H54 (cell line): ENCODE data around the gene MEA1.

ENCODE experiments used
- DNase-seq: peaks from one replicate; pipeline ENCODE4 v3.0.0; 2011; ENCODE audit warnings: low spot score, mixed read lengths; ENCODE audit not compliant: insufficient read length
- FAIRE-seq: peaks from 3 replicates; lab custom pipeline; 2011; peaks lifted over from hg19 to GRCh38; lab: Jason Lieb, UNC
- POLR2A ChIP-seq: IDR thresholded peaks from 2 replicates; pipeline ENCODE4 v1.6.1; 2011; ENCODE audit warnings: low read depth, mild to moderate bottlenecking, low read length

The MEA1 gene

GRCh38 chr6:43013843-43014433 lies at the start of gene MEA1, which contains the start of gene KLHDC3:
Gene MEA1 (minus strand): TSS chr6:43013946. CDS start chr6:43013813, 133 bp downstream.
Gene KLHDC3 (plus strand): TSS chr6:43014249. CDS start chr6:43017193, 2,944 bp downstream.
- peak; percentile 93 for FAIRE-seq
- peak; percentile 95 for DNase-seq
- TF ChIP-seq POLR2A, result peak; percentile 58

- FAIRE-seq, result no peak
- no peak for DNase-seq
- TF ChIP-seq POLR2A, result no peak
Measured at GRCh38 chr6:43062818-43063217, 49.1 kb upstream of the MEA1 start.

DNA sequence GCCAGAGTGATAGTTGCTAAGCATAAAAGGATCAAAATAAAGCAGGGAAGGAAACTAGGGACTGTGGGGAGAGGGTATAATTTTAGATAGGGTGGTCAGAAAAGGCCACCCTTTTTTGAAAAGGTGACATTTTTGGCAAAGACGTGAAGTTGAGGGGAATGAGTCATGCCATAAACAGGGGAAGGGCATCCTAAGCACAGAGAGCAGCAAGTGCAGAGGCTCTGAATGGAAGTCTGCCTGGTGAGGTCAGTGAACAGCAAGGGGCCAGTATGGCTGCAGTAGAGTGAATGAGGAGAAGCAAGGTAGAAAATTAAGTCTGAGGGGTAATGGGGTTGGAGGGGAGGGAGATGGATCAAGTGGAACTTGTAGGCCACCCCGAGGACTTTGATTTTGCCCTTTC lies 48.1 kb upstream of the MEA1 start:
- FAIRE-seq, result no peak
- no peak for TF ChIP-seq POLR2A
- DNase-seq, result peak; percentile 49

GRCh38 chr6:43060755-43061633 lies 47.2 kb upstream of the MEA1 start:
- no peak for FAIRE-seq
- no peak for TF ChIP-seq POLR2A
- DNase-seq, result no peak

- no peak; the same call in 1 of the 2 replicates for TF ChIP-seq POLR2A
- DNase-seq, result peak; percentile 36
- FAIRE-seq, result no peak
Measured at GRCh38 chr6:43060034-43060754, 46.4 kb upstream of the MEA1 start.

- FAIRE-seq (peak; percentile 50), DNase-seq (peak; percentile 98)
- peak; percentile 86 for TF ChIP-seq POLR2A
Measured at GRCh38 chr6:43059168-43060033, 45.7 kb upstream of the MEA1 start, which contains the start of the genes KLC4 and MRPL2. Gene KLC4 (plus strand): TSS chr6:43059631. CDS start chr6:43061336, 1,705 bp downstream. Gene MRPL2 (minus strand): TSS chr6:43059434. CDS start chr6:43059381, 53 bp downstream.

DNA sequence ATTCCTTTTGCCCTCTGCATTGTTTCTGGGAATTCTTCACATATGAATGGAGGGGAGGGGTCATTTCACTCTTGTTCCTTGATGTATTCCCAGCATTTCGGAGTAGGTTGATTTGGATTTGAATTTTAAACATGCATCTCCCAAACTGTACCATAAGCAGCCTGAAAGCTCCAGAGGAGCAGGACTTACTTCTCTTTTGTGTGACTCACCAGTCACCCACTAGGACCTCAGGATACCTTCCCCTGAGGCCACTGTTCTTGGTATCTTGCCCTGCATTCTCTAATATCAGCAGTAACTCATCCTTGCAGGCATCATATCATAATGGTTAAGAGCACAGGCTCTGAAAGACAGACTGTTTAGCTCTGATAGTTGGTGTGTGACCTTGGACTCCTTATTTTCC lies 44.8 kb upstream of the MEA1 start:
- DNase-seq, result no peak
- no peak for FAIRE-seq
- no peak for TF ChIP-seq POLR2A

GRCh38 chr6:43055966-43056365 lies 42.2 kb upstream of the MEA1 start:
- DNase-seq (no peak), FAIRE-seq (no peak)
- no peak for TF ChIP-seq POLR2A

DNA sequence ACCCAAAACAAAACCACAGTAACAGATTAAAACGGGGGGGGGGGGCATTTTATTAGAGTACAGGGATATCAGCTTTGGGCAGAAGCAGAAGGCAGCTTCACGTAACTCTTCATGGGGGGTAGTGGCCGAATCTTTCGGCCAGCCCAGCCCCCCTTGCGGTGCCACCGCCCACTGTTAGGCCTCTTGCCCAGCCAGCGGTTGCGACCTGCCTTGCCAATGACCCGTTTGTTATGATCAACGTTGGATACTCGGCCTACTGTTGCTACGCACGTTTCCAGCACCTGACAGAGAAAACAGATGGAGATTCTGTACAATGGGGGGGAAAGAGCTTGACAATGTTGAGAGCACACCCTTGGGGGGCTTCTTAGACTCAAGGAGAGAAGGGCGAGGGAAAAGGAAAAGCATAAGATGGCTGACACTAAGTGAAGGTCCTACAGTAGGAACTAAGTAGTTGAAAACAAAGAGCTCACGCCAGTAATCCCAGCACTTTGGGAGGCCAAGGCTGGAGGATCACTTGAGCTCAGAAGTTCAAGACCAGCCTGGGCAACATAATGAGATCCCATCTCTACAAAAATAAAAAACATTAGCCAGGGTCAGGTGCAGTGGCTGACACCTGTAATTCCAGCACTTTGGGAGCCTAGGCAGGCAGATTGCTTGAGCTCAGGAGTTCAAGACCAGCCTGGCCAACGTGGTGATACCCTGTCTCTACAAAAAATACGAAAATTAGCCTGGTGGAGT lies 40.6 kb upstream of the MEA1 start:
- FAIRE-seq, result no peak

DNA sequence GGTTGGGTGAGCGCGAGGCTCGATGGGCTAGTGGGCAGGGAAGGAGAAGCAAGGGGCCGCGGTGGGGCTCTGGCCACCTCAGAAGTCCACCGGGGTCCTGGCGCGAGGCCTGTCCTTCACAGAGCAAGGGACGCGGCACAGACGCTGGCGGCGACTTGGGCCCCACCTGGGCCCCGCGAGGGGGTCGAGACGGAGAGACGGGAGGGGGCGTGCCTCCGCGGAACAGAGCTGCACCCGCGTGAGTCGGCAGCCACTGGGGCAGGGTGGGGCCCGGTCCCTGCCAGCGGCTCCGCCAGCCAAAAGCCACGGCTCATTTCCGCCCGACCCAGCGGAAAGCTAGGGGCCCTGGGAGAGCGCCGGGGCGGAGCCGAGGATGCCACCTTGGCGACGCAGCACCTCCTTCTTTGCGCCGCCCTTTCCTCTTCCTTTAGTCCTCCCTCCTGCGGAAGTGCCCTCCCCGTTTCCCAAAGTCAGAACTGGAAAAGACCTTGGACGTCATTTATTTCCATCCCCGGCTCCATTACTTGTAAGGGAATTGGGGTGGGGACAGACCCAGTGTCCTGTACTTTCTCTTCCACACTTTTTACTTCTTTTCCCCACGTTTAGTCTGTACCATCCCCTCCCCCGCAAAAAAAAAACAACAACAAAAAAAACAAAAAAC lies 39.9 kb upstream of the MEA1 start, which contains the start of gene CUL7:
CUL7 (minus strand) TSS at position 307 of the 661 bp plus-strand sequence. CDS start 1,063 bp downstream, outside the sequence.
- DNase-seq (peak; percentile 97), FAIRE-seq (peak; percentile 78)
- TF ChIP-seq POLR2A, result peak; percentile 72

More for the DNA sequence above, 40.6 kb upstream of the MEA1 start:
- no peak for DNase-seq
- TF ChIP-seq POLR2A, result no peak

DNA sequence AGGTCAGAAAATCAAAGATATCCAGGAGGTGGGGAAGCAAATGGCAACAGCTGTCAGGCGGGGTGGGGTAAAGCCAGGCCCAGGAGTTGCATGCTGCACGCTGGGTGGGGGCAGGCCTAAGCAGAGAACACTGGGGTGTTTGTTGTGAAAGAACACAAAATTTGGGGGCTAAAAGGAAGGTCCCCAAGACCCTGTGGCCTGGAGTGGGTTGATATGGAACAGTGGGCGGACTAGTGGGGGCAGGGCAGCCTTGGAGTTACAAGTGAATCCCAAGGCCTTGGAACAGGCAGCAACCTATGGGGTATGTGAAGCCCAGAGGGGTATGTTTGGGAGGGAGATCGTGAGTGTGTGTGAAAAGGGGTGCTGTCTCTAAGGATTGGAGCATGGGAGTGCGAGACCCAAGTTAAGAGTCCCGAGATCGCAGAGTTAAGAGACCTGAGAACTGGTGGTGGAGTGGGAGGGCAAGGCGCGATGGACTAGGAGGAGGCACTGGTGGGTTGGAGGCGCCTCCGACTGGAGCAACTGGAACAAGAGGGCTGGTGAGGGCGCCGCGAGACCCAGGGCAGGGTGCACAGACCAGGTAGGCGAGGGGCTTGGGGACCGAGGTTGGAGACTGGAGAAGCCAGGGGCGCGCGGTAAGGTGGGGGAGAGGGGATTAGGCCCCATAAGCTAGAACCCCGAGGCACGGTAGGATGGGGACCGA lies 39.2 kb upstream of the MEA1 start:
- FAIRE-seq, result no peak
- no peak for DNase-seq
- TF ChIP-seq POLR2A, result no peak
